GM12873 (cell line): ENCODE measurements around the gene EPB41L4A.

Experiments used
- CTCF ChIP-seq: IDR thresholded peaks from 2 replicates; pipeline ENCODE4 v1.5.1; 2012; ENCODE audit warnings: low read depth, mild to moderate bottlenecking, moderate library complexity, low read length, control low read depth; ENCODE audit not compliant: insufficient read depth; ENCODE audit errors: missing control alignments

Gene EPB41L4A

GRCh38 chr5:112333331-112333781 lies 85.7 kb downstream of the EPB41L4A start:
- TF ChIP-seq CTCF, result no peak

GRCh38 chr5:112331892-112332291 lies 87.2 kb downstream of the EPB41L4A start:
- TF ChIP-seq CTCF, result no peak

- TF ChIP-seq CTCF, result no peak
These were observed 89.5 kb downstream of the EPB41L4A start for GRCh38 chr5:112329419-112330090.

GRCh38 chr5:112323166-112323565 lies 95.9 kb downstream of the EPB41L4A start:
- TF ChIP-seq CTCF, result no peak

GRCh38 chr5:112320408-112320807 lies 98.7 kb downstream of the EPB41L4A start:
- no peak for TF ChIP-seq CTCF

GRCh38 chr5:112318346-112318745 lies 100.7 kb downstream of the EPB41L4A start:
- TF ChIP-seq CTCF, result no peak

- TF ChIP-seq CTCF, result no peak
These were observed 101.2 kb downstream of the EPB41L4A start for GRCh38 chr5:112317866-112318265.
